Activated CD4-positive, alpha-beta T cell treated with anti-CD3 and anti-CD28 coated beads, Interleukin-2, Interleukin-6, amounts not matched to agents 100 ng/mL and 50 ng/mL, durations not matched to agents 16 hours and 8 hours (primary cell): ENCODE results near the gene ZNF18.
A peak's percentile ranks its signal among the peaks of the same experiment; 100 is the strongest.
"Not testable (repeated sequence)": the region's sequence is repeated elsewhere in the genome, so short reads cannot be mapped to it uniquely, and the experiment has no call there.

Source experiments
- DNase-seq: peaks from one replicate; pipeline ENCODE4 v3.0.0-alpha.2; 2020

ZNF18 gene

DNA sequence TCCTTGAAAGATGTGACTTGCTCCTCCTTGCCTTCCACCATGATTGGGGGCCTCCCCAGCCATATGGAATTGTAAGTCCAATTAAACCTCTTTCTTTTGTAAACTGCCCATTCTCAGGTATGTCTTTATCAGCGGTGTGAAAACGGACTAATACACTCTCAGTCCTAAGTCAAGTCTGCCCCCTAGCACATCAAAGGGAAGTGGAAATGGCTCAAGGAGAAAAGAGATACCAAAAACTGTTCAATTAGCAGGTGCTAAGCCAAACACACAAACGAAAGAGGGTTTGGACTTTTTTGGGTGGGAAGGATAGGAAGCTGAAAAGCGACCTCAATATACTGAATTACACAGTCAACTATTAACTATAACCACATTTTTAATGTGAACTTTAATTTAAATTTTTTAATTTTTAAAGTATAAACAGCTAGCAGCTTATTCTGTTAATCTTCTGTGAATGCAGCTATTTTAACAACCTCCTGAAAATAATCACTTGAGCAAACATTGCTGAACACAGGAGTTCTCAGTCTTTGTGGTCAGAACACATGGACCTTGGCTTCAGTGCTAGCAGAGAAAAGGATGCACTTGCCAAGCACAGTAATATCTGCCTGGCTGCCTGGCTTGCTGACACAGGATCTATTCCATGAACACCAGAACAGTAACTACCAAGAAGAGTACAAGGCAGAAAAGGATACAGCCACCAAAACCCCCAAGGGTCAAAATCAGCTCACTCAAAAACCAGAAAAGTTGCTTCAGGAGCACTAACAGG, 10.9 kb downstream of the ZNF18 start:
- no peak for DNase-seq

DNA sequence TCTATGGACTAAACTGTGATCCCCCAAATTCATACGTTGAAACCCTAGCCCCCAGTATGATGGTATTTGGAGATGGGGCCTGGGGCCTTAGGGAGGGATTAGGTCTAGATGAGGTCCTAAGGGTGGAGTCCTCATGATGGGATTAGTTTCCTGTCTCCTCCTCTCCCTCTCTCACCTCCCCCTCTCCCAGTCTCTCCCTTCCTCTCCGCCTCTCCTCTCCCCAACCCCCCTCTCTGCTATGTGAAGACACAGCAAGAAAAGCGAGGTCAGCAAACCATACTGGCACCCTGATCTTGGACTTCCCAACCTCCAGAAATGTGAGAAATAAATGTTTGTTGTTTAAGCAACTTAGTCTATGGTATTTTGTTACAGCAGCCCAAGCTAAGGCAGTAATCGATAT, 15.4 kb downstream of the ZNF18 start:
- DNase-seq: no peak

DNA sequence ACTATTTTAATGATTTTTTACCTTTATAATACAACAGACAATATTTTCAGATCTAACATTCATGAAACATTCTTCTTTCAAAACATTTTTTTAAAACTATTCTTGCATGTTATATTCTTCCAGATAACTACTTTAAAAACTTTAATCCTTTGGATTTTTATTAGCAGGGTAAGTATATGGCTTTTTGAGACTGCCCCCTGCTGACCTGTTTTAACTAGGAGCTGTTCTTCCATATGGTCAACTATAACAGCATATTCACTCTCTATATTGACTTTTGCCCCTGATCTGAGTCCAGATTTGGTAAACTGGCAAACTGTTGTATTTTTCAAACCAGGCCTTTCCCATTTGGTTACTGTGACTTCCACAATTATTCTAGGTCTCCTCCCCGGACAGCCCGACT, 16.5 kb downstream of the ZNF18 start:
- DNase-seq: no peak

DNA sequence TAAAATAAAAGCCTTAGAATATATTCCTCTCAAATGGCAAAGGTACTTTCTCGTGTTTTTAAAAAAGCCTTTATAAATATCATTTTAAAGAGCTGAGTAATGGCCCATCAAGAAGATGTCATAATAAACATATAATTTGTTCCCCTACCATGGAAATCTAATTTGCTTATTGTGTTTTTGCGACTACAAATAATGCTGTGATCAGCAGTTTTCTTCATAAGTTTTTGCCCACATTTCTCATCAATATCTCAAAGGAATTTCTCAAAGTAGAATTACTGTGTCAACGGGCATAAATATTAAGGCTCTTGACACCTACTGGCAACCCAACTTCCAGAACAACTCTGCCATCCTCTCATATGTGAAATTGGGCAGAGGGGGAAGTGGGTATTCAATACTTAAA, 17.5 kb downstream of the ZNF18 start:
- DNase-seq: no peak

DNA sequence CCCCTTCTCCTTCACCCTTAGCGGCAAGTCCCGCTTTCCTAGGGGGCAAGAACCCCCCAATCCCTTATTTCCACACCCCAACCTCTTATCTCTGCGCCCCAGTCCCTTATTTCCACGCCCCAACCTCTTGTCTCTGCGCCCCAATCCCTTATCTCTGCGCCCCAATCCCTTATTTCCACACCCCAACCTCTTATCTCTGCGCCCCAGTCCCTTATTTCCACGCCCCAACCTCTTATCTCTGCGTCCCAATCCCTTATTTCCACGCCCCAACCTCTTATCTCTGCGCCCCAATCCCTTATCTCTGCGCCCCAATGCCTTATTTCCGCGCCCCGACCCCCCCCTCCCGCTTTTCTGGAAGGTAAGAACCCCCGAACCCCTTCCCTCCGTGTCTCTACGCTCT, 24.5 kb downstream of the ZNF18 start:
- DNase-seq: not testable (repeated sequence)

DNA sequence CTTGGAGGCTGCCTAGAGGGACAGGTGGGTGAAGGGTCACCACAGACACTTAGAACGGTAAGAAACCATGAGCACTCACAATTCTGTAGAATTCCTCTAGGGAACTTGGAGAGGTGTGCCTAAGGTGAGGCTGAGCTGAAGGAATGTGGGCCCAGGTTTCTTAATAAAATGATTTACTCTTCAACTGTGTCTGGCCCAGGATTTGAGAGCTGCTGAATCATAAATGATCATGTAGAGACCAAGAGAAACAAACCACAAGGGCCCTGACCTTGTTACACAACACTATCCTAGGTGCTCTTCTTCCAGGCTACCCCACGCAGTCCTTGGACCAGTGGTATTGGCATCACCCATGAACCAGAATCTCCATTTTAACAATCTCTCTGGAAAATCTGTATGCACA, 27.7 kb downstream of the ZNF18 start:
- no peak for DNase-seq

DNA sequence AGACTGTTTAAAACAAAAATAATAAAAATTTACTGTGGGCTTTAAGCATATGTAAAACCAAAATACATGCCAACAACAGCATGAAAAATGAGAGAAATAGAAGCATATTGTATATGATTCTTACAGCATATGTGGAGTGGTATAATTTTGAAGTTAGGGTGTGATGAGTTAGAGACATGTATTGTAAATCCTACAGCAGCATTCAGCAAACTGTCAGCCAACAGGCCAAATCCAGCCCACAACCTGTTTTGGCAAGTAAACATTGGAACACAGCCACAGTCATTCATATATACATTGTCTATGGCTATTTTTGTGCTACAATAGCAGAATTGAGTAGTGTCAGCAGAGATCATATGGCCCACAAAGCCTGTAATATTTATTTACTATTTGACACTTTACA, 42.3 kb downstream of the ZNF18 start:
- no peak for DNase-seq

DNA sequence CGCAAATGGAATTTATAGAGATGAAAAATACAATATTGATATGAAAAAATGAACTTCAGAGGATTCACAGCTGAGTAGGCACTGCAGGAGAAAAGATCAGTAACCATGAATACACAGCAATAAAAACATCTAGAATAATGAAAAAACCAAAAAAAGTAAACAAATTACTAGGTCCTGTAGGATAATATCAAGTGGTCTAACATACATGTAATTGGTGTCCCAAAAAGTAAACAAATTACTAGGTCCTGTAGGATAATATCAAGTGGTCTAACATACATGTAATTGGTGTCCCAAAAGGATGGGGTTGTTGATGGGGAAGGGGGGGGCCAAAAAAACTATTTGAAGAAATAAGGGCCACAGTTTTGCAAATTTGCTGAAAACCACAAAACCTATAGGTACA, 43.4 kb downstream of the ZNF18 start:
- no peak for DNase-seq

DNA sequence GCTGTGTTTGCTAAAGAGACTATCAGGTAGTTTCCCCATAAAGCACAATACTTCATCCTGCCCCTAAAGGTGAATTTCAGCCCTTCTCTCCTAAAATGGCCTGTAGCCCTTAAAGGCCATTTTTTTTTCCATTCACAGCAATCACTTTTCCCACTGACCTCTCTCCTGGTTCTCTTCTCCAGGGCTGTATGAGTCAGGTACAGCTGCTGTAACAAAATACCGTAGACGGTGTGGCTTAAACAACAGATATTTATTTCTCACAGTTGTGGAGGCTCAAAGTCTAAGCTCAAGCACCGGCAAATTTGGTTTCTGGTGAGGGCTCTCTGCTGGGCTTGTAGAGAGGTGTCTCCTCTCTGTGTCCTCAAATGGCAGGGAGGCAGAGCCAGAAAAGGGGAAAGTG, 44.7 kb downstream of the ZNF18 start:
- DNase-seq: no peak

DNA sequence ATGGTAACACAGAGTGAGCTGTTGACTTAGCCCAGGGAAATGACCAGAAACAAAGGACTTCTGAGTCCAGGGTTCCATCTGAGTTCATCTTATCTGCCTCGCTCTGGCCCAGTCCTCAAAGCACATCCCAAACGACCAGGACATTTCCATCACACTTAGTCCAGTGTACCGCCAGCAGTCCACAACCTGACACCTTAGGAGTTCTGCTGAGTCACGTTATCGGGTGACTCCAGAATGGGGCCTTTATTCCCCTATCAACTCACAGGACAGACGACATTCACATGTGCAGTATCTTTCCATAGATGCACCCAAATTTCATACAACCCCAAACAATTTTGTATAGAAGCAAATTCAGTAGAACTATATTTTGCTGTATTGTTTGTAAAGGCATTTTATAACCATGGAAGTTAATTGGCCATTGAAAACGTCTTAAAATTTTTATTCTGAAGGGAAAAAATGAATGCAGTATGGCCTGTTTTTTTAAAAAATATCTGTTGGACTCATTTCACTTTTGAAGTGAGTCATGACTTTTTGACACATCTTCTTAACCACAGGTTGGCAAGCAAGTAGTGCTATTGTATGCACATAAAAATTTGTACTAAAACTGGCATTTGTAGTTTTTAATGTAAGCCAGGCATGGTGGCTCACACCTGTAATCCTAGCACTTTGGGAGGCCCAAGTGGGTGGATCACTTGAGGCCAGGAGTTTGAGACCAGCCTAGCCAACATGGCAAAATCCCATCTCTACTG, 46.3 kb downstream of the ZNF18 start:
- no peak for DNase-seq

DNA sequence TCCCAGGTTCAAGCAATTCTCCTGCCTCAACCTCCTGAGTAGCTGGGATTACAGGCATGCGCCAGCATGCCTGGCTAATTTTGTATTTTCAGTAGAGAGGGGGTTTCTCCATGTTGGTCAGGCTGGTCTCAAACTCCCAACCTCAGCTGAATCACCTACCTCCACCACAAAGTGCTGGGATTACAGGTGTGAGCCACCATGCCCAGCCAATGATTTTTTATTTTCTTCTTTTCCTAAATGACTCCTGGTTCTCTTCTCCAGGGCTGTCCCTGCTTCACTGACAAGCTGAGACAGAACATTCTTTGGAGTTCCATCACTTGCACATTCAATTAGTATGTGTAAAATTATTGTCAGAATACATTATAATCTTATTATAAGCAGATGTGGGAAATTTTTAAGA, 47.7 kb downstream of the ZNF18 start:
- not testable (repeated sequence) for DNase-seq

DNA sequence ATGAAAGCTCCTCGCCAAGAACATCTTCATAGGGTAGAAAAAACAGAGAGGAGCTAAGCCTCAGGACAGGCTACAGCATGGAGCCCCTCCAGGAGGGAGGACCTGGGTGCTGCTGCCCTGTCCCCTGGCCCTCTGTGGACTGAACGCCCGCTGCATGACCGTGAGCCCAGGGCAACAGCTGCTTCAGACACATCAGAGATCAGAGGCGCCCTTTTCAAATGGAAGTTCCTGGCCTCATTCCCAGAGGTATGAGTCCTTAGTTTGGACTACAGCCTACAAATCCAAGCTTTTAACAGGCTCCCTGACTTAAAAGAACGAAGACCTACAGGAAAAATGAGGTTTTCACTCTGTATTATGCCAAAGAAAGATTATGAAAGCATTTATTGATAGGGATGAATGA, 48.5 kb downstream of the ZNF18 start:
- no peak for DNase-seq

DNA sequence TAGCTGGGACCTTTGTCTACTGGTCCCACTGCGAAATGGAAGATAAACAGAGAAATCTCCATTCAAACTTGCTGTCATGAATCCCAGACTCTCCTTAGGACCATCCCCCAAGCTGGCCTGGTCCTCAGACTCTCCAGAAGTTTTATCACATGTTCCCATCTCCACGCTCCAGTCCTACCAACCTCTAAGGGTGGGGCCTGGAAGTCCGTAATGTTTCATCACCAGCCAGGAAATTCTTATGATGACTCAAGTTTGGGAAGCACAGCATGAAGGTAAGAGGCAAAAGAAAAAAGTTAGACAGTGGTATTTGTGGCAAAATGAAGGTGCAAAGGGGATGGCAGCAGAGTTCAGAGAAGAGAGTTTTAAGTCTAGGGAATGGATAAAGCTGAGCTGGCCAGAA, 52.7 kb downstream of the ZNF18 start:
- DNase-seq: no peak

DNA sequence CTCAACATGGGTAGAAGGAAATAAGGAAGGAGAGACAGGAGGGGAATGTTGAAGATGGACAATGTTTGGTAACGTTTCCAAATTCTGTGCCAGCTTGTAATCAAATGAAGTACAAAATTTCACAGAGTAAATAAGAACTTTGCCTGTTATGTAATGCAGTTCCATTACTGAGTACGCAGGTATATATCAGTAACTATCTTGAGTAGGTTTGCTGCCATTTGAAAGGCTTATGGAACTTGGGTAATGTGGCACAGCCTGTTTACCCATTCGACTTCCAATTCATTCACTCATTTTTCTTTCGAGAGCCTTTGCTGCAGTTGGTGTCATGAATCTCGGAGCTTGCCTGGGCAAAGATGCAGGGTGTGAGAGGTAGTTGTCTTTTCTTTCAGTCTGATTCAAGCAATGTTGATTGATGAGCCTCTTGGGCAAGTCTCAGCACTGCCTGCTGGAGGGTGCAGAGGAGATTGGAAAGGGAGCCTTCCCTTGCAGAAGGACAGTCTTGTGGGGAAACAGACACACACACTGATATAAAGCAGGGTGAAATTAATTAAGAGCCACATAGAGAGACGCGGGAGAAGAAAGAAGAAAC, 53.4 kb downstream of the ZNF18 start:
- no peak for DNase-seq

DNA sequence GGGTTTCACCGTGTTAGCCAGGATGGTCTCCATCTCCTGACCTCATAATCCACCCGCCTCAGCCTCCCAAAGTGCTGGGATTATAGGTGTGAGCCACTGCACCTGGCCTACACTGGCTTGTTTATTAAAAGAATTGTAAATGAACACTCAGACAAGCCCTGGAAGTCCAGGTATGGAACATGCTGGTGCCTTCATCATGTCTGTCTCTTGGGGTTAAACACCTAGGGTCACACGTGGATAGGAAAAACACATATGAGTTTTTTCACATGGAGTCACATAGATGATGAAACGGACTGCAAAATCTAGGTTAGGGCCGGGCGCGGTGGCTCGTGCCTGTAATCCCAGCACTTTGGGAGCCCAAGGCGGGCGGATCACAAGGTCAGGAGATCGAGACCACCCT, 54.2 kb downstream of the ZNF18 start:
- not testable (repeated sequence) for DNase-seq

DNA sequence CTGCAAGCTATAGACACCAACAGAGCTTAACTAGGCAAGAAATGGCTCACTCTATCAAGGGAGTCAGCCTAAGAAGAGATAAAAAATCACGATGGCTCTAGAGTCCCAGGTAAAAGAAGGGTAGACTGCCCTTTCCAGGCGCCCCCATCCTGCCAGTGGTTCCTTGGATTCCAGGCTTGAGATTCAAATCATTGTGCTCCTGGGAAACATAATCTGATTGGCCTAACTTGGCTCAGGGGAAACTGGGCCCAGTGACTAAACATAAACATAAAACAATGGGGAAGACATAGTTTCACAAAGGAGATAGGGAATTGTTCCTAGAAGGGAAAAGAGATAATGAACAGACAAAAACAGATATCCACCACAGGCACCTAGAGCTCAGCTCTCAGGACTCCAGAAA, 56.4 kb downstream of the ZNF18 start:
- no peak for DNase-seq

DNA sequence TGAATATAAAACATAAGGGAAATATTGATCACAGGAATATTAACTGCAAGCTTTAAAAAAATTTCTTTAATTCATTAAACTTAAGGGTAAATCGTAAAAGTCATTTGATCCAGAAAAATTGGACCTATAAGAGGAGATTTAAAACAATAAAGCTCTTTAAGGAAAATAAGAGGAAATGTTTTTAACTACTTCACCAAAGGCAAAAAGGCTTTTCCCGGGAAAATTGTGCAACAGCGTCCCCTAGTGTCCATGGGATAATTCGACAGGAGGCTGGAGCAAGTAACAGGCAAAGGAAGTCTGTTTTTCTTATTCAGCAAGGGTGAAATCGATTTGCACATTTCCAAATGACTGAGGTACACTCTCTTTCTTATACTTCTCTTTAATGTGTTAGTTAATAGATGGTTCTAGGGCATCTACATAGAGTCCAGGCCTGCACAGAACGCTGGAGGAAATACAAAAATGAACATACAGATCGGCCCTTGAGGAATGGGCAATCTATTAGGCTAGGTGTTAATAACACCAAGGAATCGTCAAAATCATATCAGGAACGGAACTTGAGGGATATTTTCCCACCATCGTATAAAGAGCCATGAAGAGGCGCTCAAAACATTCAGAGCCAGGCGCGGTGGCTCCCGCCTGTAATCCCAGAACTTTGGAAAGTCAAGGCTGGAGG, 61.4 kb downstream of the ZNF18 start:
- peak; percentile 43 for DNase-seq

DNA sequence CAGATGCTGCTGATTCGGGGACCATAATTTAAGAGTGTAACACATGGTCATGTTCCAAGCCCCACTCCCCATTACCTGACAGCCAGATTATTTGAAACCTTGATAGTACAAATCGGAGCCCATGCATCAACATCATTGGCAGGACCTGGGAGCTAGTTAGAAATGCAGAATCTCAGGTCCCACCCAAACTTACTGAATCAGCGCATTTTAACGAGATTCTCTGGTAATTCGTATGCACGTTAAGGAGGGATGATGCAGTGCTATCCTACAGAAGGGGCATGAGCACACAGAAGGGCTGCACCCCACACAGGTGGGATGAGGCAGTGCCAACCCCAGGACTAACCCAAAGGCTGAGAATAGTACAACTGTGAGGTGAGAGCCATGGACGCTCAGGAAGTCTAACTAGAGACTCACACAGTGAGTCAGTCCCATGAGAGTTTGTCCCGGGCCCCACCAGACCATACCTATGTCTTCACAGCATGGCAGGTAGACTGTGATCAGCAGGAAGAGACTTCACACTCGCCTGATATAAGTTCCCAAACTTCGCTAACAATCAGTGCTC, 64.9 kb downstream of the ZNF18 start:
- DNase-seq: no peak

DNA sequence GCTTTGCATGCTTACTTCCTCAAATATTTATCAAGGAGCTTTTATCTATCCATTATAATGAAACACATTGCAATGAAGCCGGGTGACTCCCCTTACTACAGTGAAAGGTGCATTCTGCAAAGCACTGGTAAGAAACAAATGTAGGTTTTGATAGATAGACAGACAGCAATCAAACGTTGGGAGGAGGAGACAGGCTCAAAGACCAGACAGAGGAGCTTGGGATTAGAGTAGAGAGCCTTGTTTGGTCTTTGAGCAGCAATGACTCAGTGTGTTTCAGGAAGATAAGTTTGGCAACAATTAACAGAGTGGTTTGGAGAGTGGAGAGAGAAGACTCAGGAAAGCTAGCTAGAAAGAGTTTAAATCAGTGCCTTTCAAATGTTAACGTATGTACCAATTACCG, 68.8 kb downstream of the ZNF18 start:
- no peak for DNase-seq
